HFFc6 (cell line): ENCODE measurements around the gene ZNF107. TPM values are rescaled to one million over a fixed set of nuclear protein-coding genes. Genes with fewer than 3 reads are reported as not detected.

Source experiments
- DNase-seq: peaks from one replicate; pipeline ENCODE4 v3.0.0-alpha.2; 2018
- H3K27ac Mint-ChIP-seq: 2 replicates; pipeline ENCODE4 v1.8.0; 2020; ENCODE audit warnings: mild to moderate bottlenecking, mixed read lengths
- H3K27me3 Mint-ChIP-seq: 2 replicates; pipeline ENCODE4 v1.8.0; 2021; ENCODE audit warnings: mild to moderate bottlenecking, moderate library complexity, mixed read lengths; ENCODE audit not compliant: insufficient read depth
- H3K36me3 Mint-ChIP-seq: 2 replicates; pipeline ENCODE4 v1.8.0; 2021; ENCODE audit warnings: low read depth, mixed read lengths
- H3K4me1 Mint-ChIP-seq: 2 replicates; pipeline ENCODE4 v1.8.0; 2020; ENCODE audit warnings: low read depth, mixed read lengths
- H3K4me3 Mint-ChIP-seq: 2 replicates; pipeline ENCODE4 v1.8.0; 2020; ENCODE audit warnings: mild to moderate bottlenecking, moderate library complexity, mixed read lengths
- H3K9me3 Mint-ChIP-seq: 2 replicates; pipeline ENCODE4 v1.8.0; 2020; ENCODE audit warnings: mild to moderate bottlenecking, mixed read lengths
- CTCF ChIP-seq: fragments of 200-600 bp; sonication (generic); IDR thresholded peaks from 2 replicates; pipeline ENCODE4 v1.5.0; 2021; ENCODE audit warnings: antibody characterized with exemption, mild to moderate bottlenecking
- long read RNA-seq: library from polyadenylated mRNA; unstranded; transcript quantifications from one replicate; pipeline ENCODE4 v2.0.0, GENCODE V29; 2019
- total RNA-seq, 6 experiments: library from RNA; stranded (reverse); fragmentation: NEBNext Ultra II Directional; extraction: Animal tissue kit (Norgen Biotek cat#: 25700); gene quantifications; 2 replicates in 1 of 6; 3 replicates in 5 of 6; pipeline ENCODE4 v1.2.3, GENCODE V29; 2021

ZNF107 gene
- 1 to 10 TPM; 2.5 to 3.9 (median 3.4) TPM for total RNA-seq
- long read RNA-seq, full-length matches to known transcripts: 1 of 4 reads
- long read RNA-seq, partial matches to known transcripts: 1 of 4 reads
- long read RNA-seq, other reads (novel, unspliced or antisense): 2 of 4 reads

DNA sequence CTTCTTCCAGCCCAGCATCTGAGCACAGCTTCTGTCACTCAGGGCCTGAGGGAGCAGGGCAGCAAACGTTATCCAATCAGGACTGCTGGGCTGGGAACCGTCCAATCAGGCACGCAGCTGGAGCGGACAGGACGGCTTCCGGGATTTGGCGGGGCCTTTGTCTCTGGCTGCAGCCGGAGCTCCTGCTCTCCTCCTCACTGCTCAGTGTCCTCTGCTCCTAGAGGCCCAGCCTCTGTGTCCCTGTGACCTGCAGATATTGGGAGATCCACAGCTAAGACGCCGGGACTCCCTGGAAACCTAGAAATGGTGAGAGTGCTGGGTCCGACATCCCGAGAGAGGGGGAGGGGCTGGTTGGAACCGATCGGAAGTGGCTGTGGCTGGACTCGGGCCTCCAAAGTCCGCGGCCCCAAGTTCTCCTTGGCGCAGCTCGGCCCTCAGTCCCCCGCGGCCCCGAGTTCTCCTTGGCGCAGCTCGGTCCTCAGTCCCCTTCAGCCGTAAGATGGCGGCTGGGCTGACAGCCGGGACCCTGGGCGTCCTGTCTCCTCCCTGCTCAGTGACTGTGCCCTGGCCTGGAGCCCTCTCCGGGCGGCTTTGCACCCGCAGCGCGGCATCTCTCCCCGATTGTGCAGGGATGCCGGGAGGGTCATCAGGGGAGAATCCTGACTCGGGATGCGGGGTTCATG, at the start of gene ZNF107:
Gene ZNF107, plus strand, starts transcription at position 154 of the 683 bp plus-strand sequence. Its CDS starts 150 bp downstream, at position 304.
- Mint-ChIP-seq H3K27ac (peak within 1 kb of the TSS; percentile 97), H3K27me3 (peaks cover 1% of the 10 kb centered on the region), H3K4me3 (peak within 1 kb of the TSS; percentile 98), H3K4me1 (peaks cover 17% of the 10 kb centered on the region), H3K36me3 (peaks cover 18% of the 10 kb centered on the region), H3K9me3 (peaks cover 11% of the 10 kb centered on the region)
- no peak for TF ChIP-seq CTCF
- DNase-seq: peak; percentile 96

DNA sequence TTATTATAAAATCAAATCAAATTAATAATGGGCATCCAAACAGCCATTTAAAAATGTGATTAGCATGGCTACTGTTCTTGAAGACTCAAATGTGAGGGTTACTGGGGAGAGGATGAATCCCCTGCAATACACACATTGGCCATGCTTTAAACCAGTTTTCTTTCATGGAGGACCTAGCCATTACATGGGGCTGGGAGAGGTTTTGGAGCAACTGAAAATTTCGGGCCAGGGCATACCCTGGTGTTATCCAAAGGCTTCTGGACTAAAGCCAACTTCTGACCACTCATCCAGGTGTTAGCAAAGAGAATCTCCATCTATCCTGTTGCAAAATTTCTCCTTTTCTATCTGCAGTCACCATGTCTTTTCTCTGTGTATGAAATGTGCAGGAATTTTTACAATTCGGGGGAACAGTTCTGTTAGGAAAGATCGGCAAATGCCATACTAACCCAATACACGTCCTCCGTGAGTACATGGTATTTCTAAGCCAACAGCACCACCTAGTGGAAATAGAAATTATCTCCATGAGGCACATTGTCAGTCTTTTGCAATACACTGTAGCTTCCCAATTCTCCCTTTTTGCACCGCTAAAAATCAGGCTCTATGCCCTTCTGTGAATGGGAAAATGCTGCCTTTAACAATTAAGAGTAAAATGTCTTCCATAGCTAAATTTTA, 47.0 kb upstream of the ZNF107 start:
- peak; percentile 50 for DNase-seq

GRCh38 chr7:64619705-64620104, 46.2 kb upstream of the ZNF107 start:
- H3K27ac Mint-ChIP-seq: no peak overlapping the region
- no peak for TF ChIP-seq CTCF
- H3K27me3 Mint-ChIP-seq: peaks cover 2% of the 10 kb centered on the region; the same call in 1 of the 2 replicates
- no peaks in the 10 kb centered on the region for H3K36me3 Mint-ChIP-seq
- no peaks in the 10 kb centered on the region for H3K4me1 Mint-ChIP-seq
- no peaks in the 10 kb centered on the region; the same call in 1 of the 2 replicates for H3K9me3 Mint-ChIP-seq
- no peak for DNase-seq
- H3K4me3 Mint-ChIP-seq: no peak overlapping the region

More for the DNA sequence above, 47.0 kb upstream of the ZNF107 start:
- TF ChIP-seq CTCF: peak; percentile 88
- Mint-ChIP-seq H3K36me3 (no peaks in the 10 kb centered on the region), H3K4me3 (no peak overlapping the region), H3K4me1 (no peaks in the 10 kb centered on the region), H3K27ac (no peak overlapping the region), H3K27me3 (peaks cover 2% of the 10 kb centered on the region; the same call in 1 of the 2 replicates), H3K9me3 (no peaks in the 10 kb centered on the region; the same call in 1 of the 2 replicates)

GRCh38 chr7:64621656-64622055, 44.3 kb upstream of the ZNF107 start:
- no peak for DNase-seq
- peak; percentile 38 for TF ChIP-seq CTCF
- Mint-ChIP-seq H3K27me3 (peaks cover 2% of the 10 kb centered on the region; the same call in 1 of the 2 replicates), H3K27ac (no peak overlapping the region), H3K36me3 (no peaks in the 10 kb centered on the region), H3K4me1 (no peaks in the 10 kb centered on the region), H3K4me3 (no peak overlapping the region), H3K9me3 (no peaks in the 10 kb centered on the region; the same call in 1 of the 2 replicates)

GRCh38 chr7:64625114-64626082, 40.5 kb upstream of the ZNF107 start:
- TF ChIP-seq CTCF: peak; percentile 91
- no peak for DNase-seq
- no peaks in the 10 kb centered on the region for H3K9me3 Mint-ChIP-seq

More at GRCh38 chr7:64625114-64626082, 40.5 kb upstream of the ZNF107 start:
- Mint-ChIP-seq H3K4me3 (no peak overlapping the region), H3K27me3 (peaks cover 2% of the 10 kb centered on the region; the same call in 1 of the 2 replicates), H3K36me3 (no peaks in the 10 kb centered on the region), H3K27ac (no peak overlapping the region), H3K4me1 (no peaks in the 10 kb centered on the region)
